ENCODE measurements around the gene IL22RA2. TPM values are rescaled to one million over a fixed set of nuclear protein-coding genes. Genes with fewer than 3 reads are reported as not detected.
A peak's percentile ranks its signal among the peaks of the same experiment; 100 is the strongest.

Gene IL22RA2
- total RNA-seq, 1 donor from 2014 or later = not detected

GRCh38 chr6:137197684-137198645 lies 24.5 kb upstream of the IL22RA2 start:
- H3K9me3 Mint-ChIP-seq (ENCODE audit: unreplicated experiment) = peaks cover 3% of the 10 kb centered on the region
- peaks cover 33% of the 10 kb centered on the region for H3K36me3 Mint-ChIP-seq (ENCODE audit: low read depth, unreplicated experiment)
- peak overlapping the region; percentile 35 for H3K4me3 Mint-ChIP-seq (ENCODE audit: unreplicated experiment)
- no peak for TF ChIP-seq CTCF (IDR thresholded peaks at IDR 0.05; ENCODE audit: unreplicated experiment)
- DNase-seq (ENCODE audit: low spot score) = no peak
- no peak overlapping the region for H3K27ac Mint-ChIP-seq (ENCODE audit: unreplicated experiment)
- no peaks in the 10 kb centered on the region for H3K27me3 Mint-ChIP-seq (ENCODE audit: unreplicated experiment)
- no peaks in the 10 kb centered on the region for H3K4me1 Mint-ChIP-seq (ENCODE audit: unreplicated experiment)

DNA sequence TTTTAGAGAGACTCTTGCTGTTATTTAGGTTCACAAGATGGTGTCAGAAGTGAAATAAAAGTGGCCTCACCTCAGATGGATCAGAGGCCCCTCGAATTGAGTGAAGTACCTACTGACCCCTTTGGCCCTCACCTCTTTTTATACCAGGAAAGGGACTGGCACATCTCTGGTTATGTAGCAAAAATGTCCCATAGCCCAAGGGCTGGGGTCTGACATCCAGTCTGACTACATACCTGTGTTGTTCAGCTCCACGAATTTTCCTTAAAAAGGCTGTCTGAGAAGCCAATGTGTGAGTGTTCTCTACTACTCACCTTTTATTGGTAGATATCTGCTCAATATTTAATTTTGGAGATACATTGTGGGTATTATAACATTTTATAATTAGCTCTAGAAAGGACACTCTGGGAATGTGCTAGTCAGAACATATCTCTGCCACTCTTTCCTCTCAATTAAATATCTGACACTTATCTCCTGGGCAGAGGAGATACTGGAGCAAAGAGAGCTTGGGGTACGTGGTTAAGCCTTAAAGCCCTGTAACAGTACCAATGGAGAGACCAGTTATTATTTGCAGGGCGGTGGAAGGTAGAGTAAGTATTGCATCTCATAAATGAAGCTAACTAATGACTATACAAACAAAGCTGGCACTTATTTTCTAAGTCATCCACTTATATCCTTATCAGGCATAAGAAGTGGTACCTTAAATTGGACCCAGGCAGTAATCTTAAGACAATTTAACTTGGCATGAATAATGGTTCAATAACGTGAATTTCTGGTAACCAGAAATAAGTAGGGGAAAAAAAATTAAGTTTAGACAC lies 20.0 kb upstream of the IL22RA2 start:
- no peak for TF ChIP-seq CTCF (IDR thresholded peaks at IDR 0.05; ENCODE audit: unreplicated experiment)
- no peak overlapping the region for H3K4me3 Mint-ChIP-seq (ENCODE audit: unreplicated experiment)
- H3K36me3 Mint-ChIP-seq (ENCODE audit: low read depth, unreplicated experiment) = peaks cover 16% of the 10 kb centered on the region
- DNase-seq (ENCODE audit: low spot score) = no peak
- peaks cover 5% of the 10 kb centered on the region for H3K9me3 Mint-ChIP-seq (ENCODE audit: unreplicated experiment)
- H3K27me3 Mint-ChIP-seq (ENCODE audit: unreplicated experiment) = no peaks in the 10 kb centered on the region
- no peak overlapping the region for H3K27ac Mint-ChIP-seq (ENCODE audit: unreplicated experiment)
- no peaks in the 10 kb centered on the region for H3K4me1 Mint-ChIP-seq (ENCODE audit: unreplicated experiment)

DNA sequence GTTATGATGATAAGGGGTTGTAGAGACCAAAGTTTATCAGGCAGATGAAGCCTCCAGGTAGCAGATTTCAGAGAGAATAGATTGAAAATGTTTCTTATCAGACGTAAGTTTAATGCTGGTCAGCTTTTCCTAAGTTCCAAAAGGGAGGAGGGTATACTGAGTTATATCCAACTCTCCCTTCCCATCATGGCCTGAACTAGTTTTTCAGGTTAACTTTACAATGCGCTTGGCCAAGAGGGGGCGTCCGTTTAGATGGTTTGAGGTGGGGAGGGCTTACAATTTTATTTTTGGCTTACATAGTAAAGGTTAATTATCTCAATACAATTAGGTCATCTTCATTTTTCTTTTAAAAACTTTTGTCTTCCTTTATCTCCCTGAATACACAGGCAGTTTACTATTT lies 19.4 kb upstream of the IL22RA2 start:
- H3K9me3 Mint-ChIP-seq (ENCODE audit: unreplicated experiment) = peaks cover 5% of the 10 kb centered on the region
- no peak for TF ChIP-seq CTCF (IDR thresholded peaks at IDR 0.05; ENCODE audit: unreplicated experiment)
- no peaks in the 10 kb centered on the region for H3K27me3 Mint-ChIP-seq (ENCODE audit: unreplicated experiment)
- H3K36me3 Mint-ChIP-seq (ENCODE audit: low read depth, unreplicated experiment) = peaks cover 9% of the 10 kb centered on the region
- no peak overlapping the region for H3K4me3 Mint-ChIP-seq (ENCODE audit: unreplicated experiment)
- DNase-seq (ENCODE audit: low spot score) = no peak
- H3K27ac Mint-ChIP-seq (ENCODE audit: unreplicated experiment) = no peak overlapping the region
- no peaks in the 10 kb centered on the region for H3K4me1 Mint-ChIP-seq (ENCODE audit: unreplicated experiment)

- H3K27ac Mint-ChIP-seq (ENCODE audit: unreplicated experiment) = no peak overlapping the region
- no peaks in the 10 kb centered on the region for H3K4me1 Mint-ChIP-seq (ENCODE audit: unreplicated experiment)
- peaks cover 5% of the 10 kb centered on the region for H3K9me3 Mint-ChIP-seq (ENCODE audit: unreplicated experiment)
- H3K27me3 Mint-ChIP-seq (ENCODE audit: unreplicated experiment) = no peaks in the 10 kb centered on the region
- H3K36me3 Mint-ChIP-seq (ENCODE audit: low read depth, unreplicated experiment) = peaks cover under 1% of the 10 kb centered on the region
- no peak for DNase-seq (ENCODE audit: low spot score)
- no peak overlapping the region for H3K4me3 Mint-ChIP-seq (ENCODE audit: unreplicated experiment)
- no peak for TF ChIP-seq CTCF (IDR thresholded peaks at IDR 0.05; ENCODE audit: unreplicated experiment)
These were observed 18.2 kb upstream of the IL22RA2 start for GRCh38 chr6:137191670-137192069.

Data from endothelial cell (in vitro differentiated cells).